ENCODE results near the gene SLC9A8.
"Not testable (repeated sequence)": the region's sequence is repeated elsewhere in the genome, so short reads cannot be mapped to it uniquely, and the experiment has no call there.

SLC9A8 gene

DNA sequence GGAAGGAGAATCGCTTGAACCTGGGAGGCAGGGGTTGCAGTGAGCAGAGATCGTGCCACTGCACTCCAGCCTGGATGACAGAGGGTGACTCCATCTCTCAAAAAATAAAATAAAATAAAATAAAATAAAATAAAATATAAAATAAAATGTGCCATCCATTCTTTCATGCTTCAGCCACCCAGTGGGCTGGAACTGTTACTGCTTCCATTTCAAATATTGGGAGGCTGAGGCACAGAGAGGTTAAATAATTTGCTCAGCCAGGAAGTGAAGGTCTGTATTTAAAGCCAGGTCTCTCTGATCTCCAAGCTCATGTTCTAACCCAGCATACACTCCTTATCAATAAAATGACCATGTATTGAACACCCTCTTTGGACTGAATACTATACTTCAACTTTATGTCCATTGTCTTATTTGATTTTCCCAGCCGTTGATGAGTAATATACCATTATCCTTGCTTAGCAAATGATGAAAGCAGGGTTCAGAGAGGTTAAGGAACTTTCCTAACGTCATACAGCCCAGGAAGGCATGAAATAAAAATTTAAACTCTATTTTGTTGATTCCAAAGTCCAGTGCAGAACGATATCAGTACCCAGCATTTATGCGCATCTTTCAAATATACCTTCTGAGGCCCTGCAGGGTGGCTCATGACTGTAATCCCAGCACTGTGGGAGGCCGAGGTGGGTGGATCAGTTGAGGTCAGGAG lies 25.8 kb upstream of the SLC9A8 start:
- no peak for DNase-seq

DNA sequence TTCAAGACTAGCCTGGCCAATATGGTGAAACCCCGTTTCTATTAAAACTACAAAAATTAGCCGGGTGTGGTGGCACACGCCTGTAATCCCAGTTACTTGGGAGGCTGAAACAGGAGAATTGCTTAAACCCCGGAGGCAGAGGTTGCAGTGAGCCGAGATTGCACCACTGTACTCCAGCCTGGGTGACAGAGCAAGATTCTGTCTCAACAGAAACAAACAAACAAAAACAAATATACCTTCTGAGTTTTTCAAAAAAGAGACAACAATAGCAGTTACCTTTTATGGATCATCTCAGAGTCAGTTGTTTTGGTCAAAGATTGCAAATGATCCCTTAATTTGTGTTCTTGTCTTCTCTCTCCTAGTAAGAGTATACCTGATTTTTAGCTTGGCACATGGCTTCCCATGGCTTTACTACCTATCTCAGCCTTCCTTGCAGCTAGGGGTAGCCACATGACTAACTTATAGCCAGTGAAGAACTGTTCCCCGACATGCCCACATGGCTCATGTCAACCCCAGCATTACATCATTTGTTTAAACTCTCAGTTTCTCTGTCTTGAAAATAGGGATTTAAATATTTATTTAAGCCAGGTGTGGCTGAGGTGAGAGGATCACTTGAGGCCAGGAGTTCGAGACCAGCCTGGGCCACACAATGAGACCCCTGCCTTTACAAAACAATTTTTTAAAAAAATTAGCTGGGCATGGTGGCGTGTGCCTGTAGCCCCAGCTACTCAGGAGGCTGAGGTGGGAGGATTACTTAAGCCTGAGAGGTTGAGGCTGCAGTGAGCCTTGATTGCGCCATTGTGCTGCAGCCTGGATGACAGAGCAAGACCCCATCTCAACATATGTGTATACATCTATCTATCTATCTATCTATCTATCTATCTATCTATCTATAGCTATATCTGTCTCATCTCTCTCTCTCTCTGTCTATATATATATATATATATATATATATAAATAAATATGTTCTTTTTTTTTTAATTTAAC lies 25.0 kb upstream of the SLC9A8 start:
- no peak for DNase-seq

DNA sequence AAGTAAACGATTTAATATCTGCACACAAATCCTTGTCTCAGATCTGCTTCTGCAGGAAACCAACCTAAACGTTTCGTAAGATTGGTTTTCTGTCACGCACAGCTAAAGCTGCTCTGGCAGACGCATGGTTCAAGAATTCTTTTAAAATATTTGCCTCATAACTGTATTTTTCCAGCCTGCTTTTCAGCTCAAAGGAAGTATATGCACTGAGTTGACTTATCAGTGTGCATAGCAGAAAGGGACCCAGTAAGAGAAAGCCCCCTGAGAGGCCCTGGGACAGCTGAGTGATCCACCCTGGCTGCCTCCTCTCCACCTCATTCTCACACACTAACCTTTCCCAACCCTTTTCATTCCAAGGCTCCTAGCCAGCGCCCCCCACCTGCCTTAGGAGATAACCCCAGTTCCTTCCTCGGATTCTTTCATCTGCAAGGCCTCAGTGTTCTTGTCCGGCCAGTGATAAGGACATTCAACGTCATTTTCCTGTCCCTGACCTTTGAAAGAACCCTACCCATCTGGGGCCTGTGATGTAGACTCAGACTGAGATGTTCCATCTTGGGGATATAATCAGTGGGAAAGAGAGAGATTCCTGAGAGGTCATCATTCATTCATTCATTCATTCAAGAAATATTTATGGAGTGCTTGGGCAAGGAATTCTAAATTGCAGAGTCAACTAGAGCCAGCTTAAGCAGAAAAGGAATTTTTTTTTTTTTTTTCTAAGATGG lies 22.4 kb upstream of the SLC9A8 start:
- DNase-seq, result peak; percentile 100

DNA sequence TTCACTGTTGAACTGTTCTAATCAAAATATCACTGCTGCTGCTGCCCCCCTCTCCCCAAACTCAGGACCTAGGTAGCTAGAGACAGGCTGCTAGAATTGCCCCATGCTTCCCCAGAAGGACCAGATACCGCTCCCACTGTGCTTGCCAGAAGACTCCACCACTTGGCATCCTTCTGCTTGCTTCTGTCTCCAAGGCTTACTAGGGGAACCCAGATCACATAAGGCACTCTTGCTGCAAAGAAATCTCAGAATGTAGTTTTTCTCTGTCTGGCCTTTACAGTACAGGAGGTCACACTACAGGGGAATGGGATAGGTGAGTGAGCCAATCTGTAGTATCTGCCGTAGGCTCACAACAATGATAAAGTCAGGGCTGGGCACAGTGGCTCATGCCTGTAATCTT lies 21.5 kb upstream of the SLC9A8 start:
- no peak for DNase-seq

DNA sequence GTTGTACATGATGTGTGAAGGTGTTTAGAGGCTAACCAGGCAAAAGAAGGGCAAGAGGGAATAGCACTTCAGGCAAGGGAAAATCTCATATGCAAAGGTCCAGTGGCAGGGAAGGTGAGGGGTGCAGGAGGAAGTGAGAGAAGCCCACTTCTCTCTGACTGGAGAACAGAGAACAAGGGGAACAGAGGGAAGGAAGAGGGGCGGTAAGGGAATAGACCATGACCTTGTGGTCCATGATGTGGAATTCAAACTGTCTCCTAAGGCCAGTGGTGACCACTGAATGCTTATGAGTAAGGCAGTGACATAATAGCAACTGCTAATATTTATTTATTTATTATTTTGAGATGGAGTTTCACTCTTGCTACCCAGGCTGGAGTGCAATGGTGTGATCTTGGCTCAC lies 20.6 kb upstream of the SLC9A8 start:
- DNase-seq, result no peak

DNA sequence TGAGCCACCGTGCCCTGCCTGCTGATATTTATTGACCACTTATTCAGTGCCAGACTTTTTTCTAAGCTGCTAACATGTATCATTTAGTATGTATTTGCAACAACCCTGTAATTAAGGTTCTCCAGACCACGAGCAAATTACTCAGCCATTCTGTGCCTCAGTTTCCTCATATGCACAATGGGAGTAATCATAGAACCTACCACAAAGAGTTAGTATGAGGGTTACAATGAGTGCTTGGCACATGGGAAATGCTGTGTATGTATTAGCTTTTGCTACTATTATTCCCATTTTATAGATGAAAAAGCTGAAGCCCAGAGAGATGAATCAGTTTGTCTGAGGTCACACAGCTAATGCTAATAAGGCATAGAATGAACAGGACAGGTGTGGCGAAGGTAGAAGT lies 20.0 kb upstream of the SLC9A8 start:
- DNase-seq, result no peak

DNA sequence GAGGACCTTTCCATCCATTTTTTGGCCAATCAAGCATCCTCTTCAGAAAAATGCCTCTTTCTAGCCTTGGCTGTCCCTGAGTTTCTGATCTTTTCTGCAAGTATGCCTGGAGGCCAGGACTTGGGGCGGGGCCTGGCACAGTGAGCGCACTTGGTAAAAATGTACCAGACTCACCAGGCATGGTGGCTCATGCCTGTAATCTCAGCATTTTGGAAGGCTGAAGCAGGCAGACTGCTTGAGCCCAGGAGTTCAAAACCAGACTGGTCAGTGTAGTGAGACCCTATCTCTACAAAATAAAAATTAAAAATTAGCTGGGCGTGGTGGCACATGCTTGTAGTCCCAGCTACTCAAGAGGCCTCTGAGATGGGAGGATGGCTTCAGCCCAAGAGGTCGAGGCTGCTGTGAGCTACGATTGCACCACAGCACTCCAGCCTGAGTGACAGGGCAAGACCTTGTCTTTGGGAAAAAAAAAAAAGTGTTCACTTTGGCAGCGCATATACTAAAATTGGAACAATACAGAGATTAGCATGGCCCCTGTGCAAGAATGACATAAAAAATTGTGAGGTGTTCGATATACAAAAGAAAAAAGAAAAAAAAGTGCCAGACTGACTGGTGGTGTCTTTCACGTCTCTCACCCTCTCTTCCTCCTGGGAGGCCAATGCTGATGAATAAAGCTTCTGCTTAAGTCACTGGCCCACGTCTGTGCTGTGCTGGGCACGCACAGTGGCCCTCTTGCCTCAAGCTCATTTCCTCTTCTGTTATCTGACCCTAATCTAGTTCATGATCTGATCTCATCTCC lies 18.1 kb upstream of the SLC9A8 start:
- DNase-seq, result peak; percentile 58

DNA sequence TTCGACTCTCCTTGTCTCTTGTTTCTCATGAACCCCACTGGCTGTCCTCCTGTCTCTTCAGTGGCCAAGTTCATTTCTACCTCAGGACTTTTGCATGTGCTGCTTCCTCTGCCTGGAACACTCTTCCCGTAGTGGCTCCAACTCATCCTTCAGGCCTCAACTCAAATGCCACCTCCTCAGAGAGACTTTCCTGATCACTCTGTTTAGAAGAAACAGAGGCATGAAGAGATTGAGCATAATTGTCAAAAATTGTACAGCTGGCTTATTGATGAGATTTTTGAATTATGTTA lies 17.5 kb upstream of the SLC9A8 start:
- no peak for DNase-seq

DNA sequence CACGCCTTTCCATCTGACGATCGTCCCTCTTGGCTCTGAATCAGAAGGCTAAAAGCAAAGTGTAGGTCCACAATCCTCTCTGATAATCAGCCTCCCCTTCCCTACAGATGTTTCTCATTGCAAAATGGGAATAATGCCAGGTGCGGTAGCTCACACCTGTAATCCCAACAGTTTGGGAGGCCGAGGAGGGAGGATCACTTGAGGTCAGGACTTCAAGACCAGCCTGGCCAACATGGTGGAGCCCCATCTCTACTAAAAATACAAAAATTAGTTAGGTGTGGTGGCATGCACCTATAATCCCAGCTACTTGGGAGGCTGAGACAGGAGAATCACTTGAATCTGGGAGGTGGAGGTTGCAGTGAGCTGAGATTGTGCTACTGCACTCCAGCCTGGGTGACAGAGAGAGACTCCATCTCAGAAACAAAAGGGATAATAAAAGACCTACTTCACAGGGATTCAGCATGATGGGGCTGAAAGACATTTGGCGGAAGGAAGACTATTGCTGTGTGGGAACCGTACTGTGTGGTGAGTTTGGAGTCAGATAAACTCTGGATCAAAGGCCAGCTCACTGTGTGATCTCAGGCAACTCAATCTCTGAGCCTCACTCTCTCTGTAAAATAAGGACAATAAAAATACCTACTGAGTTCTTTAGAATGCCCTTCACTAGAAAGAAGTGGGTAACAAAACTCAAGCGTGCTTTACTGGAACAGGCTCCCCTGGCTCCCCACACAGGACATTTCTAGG lies 15.9 kb upstream of the SLC9A8 start:
- DNase-seq, result no peak

DNA sequence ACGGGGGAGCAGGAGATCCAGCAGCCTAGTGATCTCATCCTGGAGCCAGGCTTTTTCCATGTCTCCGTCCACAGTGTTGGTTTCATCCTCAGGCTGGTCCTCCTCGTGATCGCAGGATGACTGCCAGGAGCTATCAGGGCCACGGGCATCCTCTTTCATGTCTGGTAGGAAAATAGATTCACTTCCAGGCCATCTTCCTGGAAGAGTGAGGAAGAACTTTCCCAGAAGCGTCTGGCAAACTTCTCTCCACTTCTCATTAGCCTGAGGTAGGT lies 15.3 kb upstream of the SLC9A8 start:
- no peak for DNase-seq

DNA sequence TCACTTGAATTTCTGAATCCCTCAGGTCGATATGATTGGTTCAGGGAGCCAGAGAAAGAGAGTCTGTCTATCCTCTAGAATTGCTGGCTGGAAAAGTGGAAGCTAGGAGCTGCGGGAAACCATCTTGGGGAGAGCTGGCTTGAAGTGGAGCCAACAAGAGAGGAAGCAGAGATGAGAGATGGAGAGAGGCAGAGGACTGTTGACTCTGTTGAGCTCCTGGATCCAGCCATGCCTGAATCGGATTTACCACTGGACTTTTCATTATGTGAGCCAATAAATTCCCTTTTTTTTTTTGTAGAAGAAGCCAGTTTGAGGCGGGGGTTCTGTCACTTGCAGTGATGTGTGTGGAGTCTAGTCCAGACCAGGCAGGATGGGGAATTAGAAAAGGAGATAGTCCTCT lies 13.9 kb upstream of the SLC9A8 start:
- no peak for DNase-seq

DNA sequence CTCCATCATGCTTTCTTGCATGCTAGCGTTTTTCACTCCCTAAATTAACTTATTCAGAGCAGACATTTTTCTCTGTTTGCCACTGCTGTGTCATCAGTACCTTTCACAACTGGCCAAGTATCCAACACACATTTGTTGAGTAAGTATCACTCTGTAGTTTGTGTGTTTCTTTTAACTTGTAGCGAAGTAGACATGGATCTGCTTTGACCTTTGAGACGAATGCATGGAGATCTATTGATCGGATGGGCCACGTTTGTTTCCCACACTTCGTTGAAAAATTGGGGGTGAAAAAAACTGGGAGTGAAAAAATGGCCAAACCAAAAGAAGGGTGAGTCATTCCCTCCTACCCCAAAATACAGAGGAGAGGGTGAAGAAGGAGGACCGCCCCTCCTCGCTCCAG lies 12.9 kb upstream of the SLC9A8 start:
- DNase-seq, result no peak

DNA sequence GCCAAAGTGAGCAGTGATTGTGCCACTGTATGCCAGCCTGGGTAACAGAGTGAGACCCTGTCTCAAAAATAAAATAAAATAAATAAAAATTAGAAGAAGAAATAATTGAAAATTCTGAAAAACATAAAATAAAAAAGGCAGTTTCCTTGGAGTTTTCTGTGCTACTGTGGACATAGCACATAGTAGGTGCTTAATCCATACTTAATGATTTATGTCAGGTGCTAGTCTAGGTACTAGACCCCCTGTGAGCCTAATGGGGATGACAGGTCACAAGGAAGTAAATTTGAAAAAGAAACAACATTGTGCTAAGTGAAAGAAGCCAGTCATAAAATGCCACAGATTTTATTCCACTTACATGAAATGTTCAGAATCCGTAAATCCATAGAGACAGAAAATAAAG lies 9.2 kb upstream of the SLC9A8 start:
- DNase-seq, result no peak

DNA sequence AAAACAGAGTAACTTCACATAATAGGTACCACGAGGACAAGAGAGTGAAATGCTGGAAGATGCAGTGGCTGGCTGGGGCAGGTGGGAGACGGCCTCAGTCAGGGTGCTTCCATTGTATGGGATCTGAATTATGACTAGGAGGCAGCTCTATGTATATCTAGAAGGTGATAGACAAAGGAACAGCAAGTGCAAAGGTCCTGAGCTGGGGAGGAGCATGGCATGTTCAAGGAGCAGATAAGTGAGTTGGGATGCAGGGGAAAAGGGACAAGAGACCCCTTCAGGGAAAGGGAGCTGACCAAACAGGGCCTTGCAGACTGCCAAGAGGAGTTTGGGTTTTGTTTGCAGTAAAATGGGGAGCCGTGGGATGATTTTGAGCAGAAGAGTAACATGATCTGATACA lies 8.3 kb upstream of the SLC9A8 start:
- no peak for DNase-seq

DNA sequence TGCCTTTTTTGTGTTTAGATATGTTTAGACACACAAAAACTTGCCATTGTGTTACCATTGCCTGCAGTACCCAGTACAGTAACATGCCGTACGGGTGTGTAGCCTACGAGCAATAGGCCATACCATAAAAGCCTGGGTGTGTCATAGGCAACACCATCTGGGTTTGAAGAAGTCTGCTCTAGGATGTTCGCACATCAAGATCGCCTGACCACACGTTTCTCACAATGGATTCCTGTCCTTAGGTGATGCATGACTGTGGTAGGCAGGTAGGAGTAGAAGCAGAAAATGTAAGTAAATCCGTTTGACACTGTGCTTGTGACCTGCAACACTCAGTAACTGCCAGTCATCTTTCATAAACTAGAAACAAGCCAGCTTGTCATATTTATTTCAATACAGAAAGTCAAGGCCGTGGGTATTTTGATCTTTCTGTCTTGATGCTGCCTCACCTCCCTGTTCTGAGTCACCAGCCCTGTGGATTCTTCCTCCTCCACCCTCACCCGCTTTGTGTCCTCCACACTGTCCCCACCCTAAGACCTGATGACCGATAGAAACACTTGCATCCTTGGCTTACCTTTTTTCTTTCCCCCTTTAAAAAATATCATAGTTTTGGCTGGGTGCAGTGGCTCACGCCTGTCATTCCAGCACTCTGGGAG lies 7.3 kb upstream of the SLC9A8 start:
- DNase-seq, result not testable (repeated sequence)

DNA sequence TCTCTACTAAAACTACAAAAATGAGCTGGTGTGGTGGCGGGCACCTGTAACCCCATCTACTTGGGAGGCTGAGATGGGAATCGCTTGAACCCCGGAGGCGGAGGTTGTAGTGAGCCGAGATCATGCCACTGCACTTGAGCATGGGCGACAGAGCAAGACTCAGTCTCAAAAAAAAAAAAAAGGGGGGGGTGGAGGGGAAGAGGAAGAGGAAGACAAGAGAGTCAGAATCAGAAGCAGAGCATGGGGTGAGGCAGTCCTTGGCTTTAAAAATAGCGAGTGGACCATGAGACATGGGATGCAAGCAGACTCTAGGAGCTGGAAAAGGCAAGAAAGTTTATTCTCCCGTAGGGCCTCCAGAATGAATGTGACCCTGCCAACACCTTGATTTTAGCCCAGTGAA lies 3.9 kb upstream of the SLC9A8 start:
- DNase-seq, result no peak

DNA sequence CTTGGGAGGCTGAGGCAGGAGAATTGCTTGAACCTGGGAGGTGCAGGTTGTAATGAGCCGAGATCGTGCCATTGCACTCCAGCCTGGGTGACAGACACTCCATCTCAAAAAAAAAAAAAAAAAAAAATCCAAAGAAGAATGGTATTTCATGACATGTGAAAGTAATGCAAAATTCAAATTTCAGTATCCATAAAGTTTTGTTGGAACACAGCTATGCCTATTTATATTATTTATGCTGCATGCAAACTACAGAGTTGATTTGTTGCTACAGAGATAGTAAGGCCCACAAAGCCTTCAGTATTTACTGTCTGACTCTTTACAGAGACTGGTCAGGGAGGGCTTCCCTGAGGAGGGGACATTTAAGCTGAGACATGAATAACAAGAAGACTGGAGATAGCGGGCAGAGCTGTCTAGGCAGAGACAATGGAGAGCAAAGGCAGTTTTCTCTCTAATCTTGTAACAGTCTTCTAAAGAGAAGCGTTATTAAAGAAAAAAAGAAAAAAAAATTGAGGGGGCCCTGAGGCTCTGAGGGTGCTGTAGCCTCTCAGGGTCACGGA lies 2.7 kb upstream of the SLC9A8 start:
- DNase-seq, result no peak

DNA sequence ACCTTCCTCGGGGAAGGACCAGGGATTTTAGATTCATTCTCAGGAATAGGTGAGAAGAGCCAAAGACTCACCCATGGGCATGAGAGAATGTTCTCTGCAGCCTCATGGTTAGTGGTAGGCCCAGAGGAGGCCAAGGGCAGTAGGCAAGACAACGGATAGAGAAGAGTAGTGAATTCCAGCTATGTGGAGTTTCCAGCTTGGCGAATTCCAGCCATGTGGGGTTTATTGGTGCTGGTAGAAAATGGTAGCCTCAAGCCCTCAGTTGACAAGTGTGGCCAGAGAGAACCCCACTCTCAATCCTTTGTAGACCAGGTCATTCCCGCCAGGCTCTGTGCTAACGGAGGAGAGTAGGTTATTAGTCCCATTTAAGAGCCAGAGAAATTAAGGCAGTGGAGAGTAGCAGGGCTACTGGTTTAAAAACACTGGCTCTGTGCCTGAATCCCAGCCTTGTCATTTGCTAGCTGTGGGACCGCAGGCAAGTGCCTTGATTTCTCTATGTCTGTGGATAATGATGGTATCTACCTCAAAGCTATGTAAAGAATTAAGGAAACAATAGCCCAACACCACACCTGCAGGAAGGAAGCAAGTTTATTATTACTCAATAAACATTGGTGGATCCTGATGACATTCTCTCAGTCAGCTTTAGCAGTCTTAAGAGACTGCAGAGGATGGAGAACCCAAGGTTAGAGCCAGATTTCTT lies 2.0 kb upstream of the SLC9A8 start:
- DNase-seq, result no peak

DNA sequence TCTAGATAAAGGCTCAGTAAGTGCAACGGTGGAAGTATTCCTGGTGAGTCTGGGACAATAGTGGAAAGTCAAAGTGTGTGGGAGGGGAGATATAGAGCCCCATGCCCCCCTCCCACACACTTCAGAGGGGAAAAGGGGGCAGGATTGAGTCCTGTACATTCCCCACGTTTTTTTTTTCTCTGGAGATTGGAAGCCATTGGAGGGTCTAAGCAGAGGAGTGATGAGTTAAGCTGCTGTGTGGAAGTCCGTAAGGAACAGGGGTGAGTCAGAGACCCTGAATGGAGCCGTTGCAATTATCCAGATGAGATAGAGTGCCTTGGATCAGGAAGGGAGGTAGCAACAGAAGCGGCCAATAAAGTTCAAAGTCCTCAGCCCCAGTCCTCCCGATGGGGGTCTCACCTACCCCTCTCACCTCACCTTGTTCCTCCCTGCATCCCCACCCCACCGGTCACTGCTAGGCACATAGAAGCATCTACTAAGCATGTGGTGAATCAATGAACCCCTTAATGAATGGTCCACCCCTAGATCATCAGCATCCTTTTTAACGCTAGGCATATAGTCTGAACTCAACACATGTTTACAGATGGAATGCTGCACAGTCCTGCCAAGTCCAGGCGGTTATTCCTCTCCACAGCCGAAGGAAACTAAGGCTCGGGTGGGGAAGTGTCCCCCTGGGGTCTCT lies 662 bp upstream of the SLC9A8 start:
- peak; percentile 60 for DNase-seq

DNA sequence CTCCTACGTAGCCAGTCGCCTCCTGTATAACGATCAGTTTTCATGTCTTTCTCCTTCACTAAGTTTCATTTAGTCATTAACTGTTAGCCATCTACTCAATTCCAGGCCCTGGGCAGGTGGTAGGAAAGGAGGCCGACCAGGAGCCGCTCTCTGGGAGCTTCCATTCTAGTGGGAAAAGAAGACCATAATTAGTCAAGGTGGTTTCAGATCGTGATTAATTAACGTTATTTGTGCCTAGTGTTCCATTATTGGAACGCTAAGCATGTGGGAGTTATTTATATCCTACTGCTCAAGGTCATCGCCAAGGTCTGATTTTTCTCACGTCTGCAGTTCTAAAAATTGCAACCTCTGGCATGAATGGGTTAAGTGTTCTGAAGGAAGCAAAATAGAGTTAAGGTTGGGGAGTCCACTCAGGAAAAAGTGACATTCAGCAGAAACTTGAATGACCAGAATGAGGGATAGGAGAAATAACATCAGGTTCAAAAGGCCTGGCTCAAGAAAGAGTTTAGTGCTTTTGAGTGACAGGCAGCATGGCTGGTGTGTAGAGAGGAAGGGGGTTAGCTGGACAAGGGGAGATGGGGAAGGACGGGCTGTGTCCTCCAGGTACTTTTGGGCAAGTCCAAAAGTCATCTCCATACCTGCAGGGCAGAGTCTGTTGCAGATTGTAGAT lies 812 bp downstream of the SLC9A8 start:
- no peak for DNase-seq
